NCI-H1105 treated with DMSO at 0.1 percent for 48 hours (cell line): ENCODE results near the gene TMEM51.
"Not testable (repeated sequence)": the region's sequence is repeated elsewhere in the genome, so short reads cannot be mapped to it uniquely, and the experiment has no call there.

Source experiments
- DNase-seq: peaks from one replicate; lab custom pipeline; 2025; lab: John Stamatoyannopoulos, UW

Gene TMEM51

GRCh38 chr1:15154480-15155036 lies 1.0 kb downstream of the TMEM51 start:
- no peak for DNase-seq

- DNase-seq = no peak
Observed at GRCh38 chr1:15155191-15155590, 1.6 kb downstream of the TMEM51 start.

GRCh38 chr1:15155888-15156741 lies 2.6 kb downstream of the TMEM51 start:
- no peak for DNase-seq

- DNase-seq = no peak
Observed at GRCh38 chr1:15156807-15157380, 3.3 kb downstream of the TMEM51 start.

- no peak for DNase-seq
Observed at GRCh38 chr1:15157524-15158399, 4.2 kb downstream of the TMEM51 start.

- DNase-seq = no peak
Observed at GRCh38 chr1:15158506-15159165, 5.1 kb downstream of the TMEM51 start.

- DNase-seq = no peak
Observed at GRCh38 chr1:15159166-15159555, 5.6 kb downstream of the TMEM51 start.

GRCh38 chr1:15160626-15161025 lies 7.1 kb downstream of the TMEM51 start:
- no peak for DNase-seq

- no peak for DNase-seq
Observed at GRCh38 chr1:15167386-15167785, 13.8 kb downstream of the TMEM51 start.

- no peak for DNase-seq
Observed at GRCh38 chr1:15168479-15168878, 14.9 kb downstream of the TMEM51 start.

- DNase-seq = no peak
Observed at GRCh38 chr1:15170071-15170470, 16.5 kb downstream of the TMEM51 start.

- DNase-seq = no peak
Observed at GRCh38 chr1:15171271-15171908, 17.8 kb downstream of the TMEM51 start.

GRCh38 chr1:15172405-15173259 lies 19.1 kb downstream of the TMEM51 start:
- no peak for DNase-seq

GRCh38 chr1:15173863-15174614 lies 20.5 kb downstream of the TMEM51 start:
- no peak for DNase-seq

GRCh38 chr1:15174615-15174983 lies 21.1 kb downstream of the TMEM51 start:
- DNase-seq = no peak

- not testable (repeated sequence) for DNase-seq
Observed at GRCh38 chr1:15175324-15176094, 22.0 kb downstream of the TMEM51 start.

GRCh38 chr1:15176120-15176519 lies 22.6 kb downstream of the TMEM51 start:
- DNase-seq = no peak

GRCh38 chr1:15176898-15177665 lies 23.5 kb downstream of the TMEM51 start:
- DNase-seq = no peak
